GM10248 (cell line): ENCODE results near the gene KRTAP1-5.

ENCODE experiments used
- CTCF ChIA-PET: fragments of 300-600 bp; sonication (Branson Sonifier 250); formaldehyde crosslinking; extraction: SDS; loops from one replicate; lab custom pipeline; 2021; ENCODE audit warnings: antibody characterized with exemption; lab: Yijun Ruan, JAX
- POLR2A ChIA-PET: fragments of 350-650 bp; sonication (Branson Sonifier 250); formaldehyde crosslinking; extraction: SDS; loops from one replicate; lab custom pipeline; 2020; ENCODE audit warnings: antibody characterized with exemption; lab: Yijun Ruan, JAX
- DNase-seq: peaks from one replicate; pipeline ENCODE4 v3.0.0; 2012; ENCODE audit errors: extremely low spot score
- TF ChIP-seq, protein P1 (sequence below): IDR thresholded peaks from 2 replicates; pipeline ENCODE4 v1.5.1; 2012; ENCODE audit warnings: mild to moderate bottlenecking, low read depth; ENCODE audit errors: extremely low read depth, missing control alignments, control extremely low read depth

The KRTAP1-5 gene

DNA sequence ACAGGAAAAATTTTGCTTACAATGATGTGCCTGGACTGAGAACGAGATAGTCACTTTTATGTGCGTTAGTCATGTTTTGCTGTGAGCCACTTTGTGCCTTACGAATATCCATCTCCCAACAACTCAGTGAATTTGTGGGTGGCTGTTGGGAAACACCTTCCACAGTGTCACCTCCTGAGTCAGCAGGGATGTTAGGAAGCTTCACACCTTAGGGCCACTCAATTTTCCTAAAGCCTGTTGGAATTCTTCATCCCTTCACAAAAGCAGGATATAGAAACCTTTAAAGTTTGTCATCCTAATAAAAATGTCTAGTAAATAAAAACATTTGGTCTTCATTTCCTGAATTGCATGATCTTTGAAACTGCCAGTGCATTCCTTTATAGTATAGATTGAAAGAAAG is 13.8 kb downstream of the KRTAP1-5 start:
- no peak for DNase-seq
- TF ChIP-seq, protein P1, sequence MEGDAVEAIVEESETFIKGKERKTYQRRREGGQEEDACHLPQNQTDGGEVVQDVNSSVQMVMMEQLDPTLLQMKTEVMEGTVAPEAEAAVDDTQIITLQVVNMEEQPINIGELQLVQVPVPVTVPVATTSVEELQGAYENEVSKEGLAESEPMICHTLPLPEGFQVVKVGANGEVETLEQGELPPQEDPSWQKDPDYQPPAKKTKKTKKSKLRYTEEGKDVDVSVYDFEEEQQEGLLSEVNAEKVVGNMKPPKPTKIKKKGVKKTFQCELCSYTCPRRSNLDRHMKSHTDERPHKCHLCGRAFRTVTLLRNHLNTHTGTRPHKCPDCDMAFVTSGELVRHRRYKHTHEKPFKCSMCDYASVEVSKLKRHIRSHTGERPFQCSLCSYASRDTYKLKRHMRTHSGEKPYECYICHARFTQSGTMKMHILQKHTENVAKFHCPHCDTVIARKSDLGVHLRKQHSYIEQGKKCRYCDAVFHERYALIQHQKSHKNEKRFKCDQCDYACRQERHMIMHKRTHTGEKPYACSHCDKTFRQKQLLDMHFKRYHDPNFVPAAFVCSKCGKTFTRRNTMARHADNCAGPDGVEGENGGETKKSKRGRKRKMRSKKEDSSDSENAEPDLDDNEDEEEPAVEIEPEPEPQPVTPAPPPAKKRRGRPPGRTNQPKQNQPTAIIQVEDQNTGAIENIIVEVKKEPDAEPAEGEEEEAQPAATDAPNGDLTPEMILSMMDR, result no peak
- ChIA-PET POLR2A (no interaction called here), CTCF (no interaction called here)

DNA sequence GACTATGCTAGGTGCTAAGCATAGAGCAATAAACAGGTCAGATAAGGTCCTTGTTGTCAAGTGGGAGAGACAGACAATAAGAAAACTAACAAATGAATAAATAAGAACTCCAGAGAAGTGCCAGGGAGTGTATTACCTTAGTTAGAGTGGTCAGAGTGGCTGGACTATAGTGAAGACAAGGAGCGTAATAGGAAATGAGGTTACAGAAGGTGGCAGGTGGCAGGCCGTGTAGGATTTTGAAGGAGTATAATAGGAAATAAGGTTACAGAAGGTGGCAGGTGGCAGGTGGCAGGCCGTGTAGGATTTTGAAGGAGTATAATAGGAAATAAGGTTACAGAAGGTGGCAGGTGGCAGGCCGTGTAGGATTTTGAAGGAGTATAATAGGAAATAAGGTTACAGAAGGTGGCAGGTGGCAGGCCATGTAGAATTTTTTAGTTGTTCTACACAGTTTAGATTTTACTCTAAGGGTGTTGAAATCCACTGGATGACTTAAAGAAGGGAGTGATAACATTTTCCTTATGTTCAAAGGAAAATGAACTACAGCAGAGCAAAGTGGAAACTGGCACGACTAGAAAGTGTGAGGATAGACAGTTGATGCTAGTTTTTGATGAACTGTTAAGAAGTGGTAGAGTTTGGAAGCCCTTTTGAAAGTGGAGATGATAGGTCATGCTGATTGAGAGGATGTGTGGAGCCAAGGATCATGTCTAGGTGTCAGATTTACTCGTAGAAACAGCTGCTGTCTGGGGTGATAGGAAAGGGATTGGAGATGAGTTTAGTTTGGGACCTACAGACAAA is 14.5 kb downstream of the KRTAP1-5 start:
- ChIA-PET CTCF (no interaction called here), POLR2A (no interaction called here)
- no peak for DNase-seq
- TF ChIP-seq, protein P1, result no peak

DNA sequence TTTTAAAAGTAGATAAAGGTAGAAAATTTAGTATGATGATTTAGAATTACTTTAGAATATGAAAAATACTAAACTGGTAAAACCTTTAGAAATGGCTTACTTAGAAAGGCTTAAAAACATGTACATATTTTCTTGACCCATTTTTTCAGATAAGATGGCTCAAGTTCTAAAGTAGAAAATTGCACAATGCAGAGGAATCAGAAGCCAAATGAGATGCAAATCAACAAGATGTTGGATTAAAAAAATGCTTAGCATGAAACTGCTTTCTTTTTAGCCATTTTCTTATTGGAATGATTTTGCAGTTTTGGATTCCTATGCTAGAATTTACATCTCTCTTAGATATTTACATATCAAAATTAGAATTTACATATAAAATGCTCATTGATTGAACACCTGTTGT is 16.6 kb downstream of the KRTAP1-5 start:
- TF ChIP-seq, protein P1, result no peak
- ChIA-PET CTCF (no interaction called here), POLR2A (no interaction called here)
- DNase-seq, result no peak

DNA sequence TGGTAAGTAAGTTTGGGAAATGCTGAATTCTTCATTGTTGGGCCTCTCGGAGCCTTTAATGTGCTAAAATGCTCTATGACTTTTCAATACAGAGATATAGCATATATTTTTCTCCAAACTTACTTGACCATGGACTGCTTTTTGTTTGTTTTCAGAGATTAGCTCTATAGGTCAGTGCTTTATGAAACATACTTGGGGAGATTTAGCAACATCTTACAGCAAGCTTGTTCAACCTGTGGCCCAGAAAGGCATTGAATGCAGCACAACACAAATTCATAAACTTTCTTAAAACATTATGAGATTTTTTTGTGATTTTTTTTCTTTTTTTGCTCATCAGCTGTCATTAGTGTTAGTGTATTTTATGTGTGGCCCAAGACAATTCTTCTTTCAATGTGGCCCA is 17.1 kb downstream of the KRTAP1-5 start:
- ChIA-PET POLR2A (no interaction called here), CTCF (no interaction called here)
- DNase-seq, result no peak
- TF ChIP-seq, protein P1, result no peak

DNA sequence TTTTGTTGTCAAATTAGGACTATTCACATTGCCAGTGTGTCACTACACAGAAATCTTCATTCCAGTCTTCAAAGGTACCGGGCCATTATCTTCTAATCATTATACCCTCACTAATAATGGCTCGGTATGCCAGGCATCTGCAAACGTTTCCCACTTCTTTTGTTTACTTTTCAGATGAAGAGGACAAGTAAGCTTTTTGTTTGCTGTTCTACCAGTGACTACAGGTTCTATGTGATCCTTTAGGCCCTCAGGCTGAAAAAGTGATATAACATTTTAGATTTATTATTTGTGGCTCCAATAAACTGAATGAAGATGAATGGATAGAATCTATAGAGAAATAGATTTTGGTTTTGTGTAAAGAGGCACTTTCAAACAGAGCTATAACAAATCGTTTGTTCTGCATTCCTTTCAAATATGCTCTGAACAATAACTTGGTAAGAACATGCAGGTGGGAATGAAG is 17.7 kb downstream of the KRTAP1-5 start:
- TF ChIP-seq, protein P1, result no peak
- ChIA-PET POLR2A (no interaction called here), CTCF (no interaction called here)
- no peak for DNase-seq

DNA sequence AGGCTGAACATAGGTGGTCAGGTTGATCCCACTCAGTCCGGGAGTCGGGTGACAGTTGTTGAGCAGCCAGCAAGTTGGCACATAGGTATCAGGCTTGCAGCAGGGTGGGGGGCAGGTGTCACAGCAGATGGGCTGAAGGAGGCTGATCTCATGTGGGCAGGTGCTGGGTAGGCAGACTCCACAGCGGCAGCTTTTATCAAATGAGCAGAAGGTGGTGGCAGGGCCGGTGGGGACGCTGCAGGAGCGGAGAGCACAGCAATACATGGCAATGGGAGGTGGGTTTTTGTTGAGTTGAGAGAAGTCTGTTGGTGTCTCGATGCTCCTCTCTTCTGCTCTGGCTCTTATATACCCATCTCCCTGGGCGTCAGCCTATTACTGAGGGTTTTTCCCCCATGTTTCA is 18.2 kb downstream of the KRTAP1-5 start, which contains the start of gene KRTAP3-1:
Gene KRTAP3-1 (minus strand): TSS at position 318 of the 400 bp plus-strand sequence. CDS start 54 bp downstream, at position 264.
- ChIA-PET CTCF (no interaction called here), POLR2A (no interaction called here)
- no peak for DNase-seq
- TF ChIP-seq, protein P1, result no peak
